8988T (cell line): ENCODE measurements around the gene MOGAT2.
"Not testable (repeated sequence)": the region's sequence is repeated elsewhere in the genome, so short reads cannot be mapped to it uniquely, and the experiment has no call there.

ENCODE experiments used
- DNase-seq: peaks from one replicate; pipeline ENCODE4 v3.0.0; 2011

The MOGAT2 gene

GRCh38 chr11:75719340-75720239 lies 2.0 kb downstream of the MOGAT2 start:
- DNase-seq: no peak

GRCh38 chr11:75720639-75721038 lies 3.0 kb downstream of the MOGAT2 start:
- DNase-seq: no peak

DNA sequence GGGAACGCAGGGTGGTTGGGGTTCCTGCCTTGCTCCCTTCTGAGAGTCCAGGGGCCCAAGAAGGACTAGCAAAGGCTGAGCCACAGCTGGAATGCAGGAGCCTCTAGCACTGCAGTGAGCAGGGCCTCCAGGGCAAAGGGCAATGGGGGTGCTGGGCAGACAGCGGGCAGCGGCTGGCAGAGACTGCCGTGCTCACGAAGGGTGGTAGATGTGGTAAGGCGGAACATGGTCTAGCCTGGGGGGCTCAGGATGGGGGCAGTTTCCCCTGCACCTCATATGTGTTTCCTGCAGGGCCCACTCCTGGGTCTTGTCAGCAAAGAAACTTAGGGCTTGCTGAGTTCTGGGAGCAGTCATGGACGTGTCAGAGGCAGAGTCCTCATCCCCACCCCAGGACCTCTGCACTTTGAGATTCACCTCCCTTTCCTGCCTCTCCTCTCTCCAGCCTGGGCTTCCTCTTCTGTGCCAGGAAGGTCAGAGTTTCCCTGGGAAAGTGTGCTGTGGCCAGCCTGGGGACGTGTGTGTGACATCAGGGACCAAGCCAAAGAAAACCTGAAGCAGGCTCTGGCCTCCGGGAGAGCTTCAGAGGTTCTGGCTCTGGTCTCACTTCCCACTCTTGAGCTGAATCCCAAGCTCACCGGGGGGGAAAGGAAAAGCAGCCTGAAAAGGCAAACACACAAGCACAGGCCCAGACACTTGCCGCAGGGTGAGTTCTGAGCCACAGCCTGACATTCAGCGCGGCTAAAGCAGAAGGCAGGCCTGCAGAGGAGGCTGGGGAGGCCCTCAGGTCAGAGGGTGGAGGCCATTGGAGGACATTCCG lies 4.4 kb downstream of the MOGAT2 start:
- no peak for DNase-seq

DNA sequence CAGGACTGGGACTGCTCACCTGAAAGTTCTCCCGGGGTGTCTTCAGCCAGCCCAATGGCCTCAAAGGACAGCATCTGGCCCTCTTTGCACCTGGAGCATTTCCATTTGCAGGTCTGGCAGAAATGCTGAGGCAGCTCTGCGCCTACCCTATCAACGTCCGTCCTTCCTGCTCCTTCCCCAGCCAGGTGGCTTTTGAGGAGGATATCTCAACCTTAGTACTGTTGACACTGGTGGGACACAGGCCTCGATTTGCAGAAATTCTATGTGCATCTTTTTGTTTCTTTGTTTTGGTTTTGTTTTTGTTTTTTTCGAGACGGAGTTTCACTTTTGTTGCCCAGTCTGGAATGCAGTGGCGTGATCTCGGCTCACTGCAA lies 5.0 kb downstream of the MOGAT2 start:
- DNase-seq: no peak

GRCh38 chr11:75725547-75726320 lies 8.1 kb downstream of the MOGAT2 start:
- DNase-seq: no peak

GRCh38 chr11:75728992-75729391 lies 11.4 kb downstream of the MOGAT2 start:
- no peak for DNase-seq

DNA sequence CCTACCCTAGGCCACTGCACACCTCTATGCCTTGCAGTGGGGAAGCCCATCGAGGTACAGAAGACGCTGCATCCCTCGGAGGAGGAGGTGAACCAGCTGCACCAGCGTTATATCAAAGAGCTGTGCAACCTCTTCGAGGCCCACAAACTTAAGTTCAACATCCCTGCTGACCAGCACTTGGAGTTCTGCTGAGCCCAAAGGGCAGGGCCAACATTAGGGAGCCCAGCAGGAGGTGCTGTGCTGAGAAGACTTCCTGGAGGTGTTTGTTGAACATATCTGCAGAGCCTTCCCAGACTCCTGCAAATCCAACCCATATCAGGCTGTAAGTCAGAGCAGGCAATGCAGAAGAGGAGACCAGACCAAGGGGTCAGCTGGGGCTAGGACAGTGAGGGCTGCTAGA lies 13.5 kb downstream of the MOGAT2 start:
- no peak for DNase-seq

DNA sequence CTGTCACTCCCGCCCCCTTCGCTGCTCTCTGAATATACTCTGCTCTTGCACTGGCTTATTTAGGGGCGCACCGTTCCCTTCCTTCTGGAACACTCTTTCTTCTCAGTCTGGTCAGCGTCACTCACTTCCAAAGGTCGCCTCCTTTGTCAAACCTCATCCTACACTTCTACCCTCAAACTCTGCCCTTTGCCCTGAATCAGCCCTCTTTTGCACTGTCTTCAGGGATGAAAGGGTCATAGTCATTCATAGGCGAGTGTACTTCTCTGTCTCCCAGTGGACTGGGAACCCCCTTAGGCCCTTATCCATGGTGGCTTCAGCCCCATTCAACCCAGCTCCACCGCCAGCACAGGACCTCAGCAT lies 15.4 kb downstream of the MOGAT2 start:
- DNase-seq: no peak

DNA sequence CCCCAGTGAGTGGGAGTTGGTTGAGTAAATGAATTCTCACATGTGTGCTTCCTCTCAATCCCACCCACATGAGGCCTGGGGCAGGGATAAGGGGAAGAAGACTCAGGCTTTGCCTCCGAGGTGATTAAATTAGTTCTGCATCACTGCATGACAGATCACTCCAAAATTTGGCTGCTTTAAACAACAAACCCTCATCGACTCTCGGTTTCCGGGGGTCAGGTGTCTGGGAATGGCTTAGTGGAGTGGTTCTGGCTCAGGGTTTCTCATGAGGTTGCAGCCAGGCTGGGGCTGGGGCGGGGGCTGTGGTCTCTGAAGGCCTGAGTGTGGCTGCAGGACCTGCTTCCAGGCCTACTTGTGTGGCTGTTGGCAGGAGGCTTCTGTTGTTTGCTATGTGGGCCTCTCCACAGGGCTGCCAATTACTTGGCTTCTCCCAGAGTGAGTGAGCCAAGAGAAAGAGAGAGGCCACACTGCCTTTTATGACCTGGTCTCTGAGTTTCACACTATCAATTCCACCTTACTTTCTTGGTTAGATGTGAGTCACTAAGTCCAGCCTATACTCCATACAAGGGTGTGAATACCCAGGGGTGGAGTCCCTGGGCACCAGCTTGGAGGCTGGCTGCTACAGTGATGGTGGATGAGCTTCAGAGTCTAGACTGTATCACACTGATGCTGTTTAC lies 15.9 kb downstream of the MOGAT2 start:
- no peak for DNase-seq

DNA sequence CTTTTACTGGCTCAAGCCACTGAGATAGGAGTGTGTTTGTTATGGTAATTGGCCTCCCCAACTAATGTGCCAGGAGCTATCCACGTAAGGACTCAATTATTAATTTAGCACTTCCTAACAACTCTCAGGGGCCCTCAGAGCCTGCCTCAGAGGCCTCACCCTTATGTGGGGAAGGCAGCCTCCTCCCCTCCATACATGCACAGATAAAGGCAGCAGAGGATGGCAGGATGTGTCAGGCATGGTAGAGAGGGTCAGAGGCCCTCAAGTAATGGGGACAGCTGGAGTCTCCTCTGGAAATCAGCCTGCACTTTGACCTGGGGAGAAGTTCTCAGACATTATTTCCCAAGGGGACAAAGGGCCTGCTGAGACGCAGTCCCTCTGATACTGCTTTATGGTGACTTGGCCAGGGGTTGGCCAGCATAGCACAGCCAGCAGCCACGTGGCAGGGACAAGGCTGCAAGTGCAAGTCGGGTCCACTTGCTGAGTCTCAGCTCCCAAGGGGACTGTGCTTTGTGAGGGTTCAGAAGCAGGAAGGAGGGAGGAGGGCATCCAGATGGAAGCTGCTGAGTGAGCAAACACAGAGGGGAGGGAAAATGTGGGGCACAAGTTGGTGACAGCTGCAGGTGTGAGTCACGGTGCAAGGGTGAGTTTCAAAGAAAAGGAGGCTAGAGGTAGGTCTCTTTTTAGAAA lies 17.0 kb downstream of the MOGAT2 start:
- DNase-seq: no peak

GRCh38 chr11:75735181-75735845 lies 17.7 kb downstream of the MOGAT2 start:
- DNase-seq: no peak

- no peak for DNase-seq
These were observed 19.7 kb downstream of the MOGAT2 start for GRCh38 chr11:75737314-75737713.

DNA sequence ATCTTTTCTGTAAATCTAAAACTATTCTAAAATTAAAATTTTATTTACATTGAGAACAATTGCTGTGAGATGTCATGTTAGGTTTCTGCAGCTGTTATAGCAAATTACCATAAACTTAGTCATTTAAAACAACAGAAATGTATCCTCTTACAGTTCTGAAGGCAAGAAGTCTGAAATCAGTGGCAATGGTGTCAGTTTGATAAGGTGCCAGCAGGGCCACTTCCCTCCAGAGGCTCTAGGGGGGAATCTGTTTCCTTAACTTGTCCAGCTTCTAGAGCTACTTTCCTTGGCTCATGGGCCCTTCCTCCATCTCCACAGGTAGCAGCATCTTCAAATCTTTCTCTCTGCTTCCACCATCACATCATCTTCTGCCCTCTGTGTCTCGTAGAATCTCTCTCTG lies 23.0 kb downstream of the MOGAT2 start:
- no peak for DNase-seq

- not testable (repeated sequence) for DNase-seq
These were observed 25.5 kb downstream of the MOGAT2 start for GRCh38 chr11:75743159-75743558.

- DNase-seq: no peak
These were observed 26.3 kb downstream of the MOGAT2 start for GRCh38 chr11:75743711-75744563.

- no peak for DNase-seq
These were observed 28.2 kb downstream of the MOGAT2 start for GRCh38 chr11:75745807-75746206.

DNA sequence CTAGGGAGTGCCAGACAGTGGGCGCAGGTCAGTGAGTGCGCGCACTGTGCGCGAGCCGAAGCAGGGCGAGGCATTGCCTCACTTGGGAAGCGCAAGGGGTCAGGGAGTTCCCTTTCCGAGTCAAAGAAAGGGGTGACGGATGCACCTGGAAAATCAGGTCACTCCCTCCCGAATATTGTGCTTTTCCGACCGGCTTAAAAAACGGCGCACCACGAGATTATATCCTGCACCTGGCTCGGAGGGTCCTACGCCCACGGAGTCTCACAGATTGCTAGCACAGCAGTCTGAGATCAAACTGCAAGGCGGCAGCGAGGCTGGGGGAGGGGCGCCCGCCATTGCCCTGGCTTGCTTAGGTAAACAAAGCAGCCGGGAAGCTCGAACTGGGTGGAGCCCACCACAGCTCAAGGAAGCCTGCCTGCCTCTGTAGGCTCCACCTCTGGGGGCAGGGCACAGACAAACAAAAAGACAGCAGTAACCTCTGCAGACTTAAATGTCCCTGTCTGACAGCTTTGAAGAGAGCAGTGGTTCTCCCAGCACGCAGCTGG lies 31.2 kb downstream of the MOGAT2 start:
- not testable (repeated sequence) for DNase-seq

DNA sequence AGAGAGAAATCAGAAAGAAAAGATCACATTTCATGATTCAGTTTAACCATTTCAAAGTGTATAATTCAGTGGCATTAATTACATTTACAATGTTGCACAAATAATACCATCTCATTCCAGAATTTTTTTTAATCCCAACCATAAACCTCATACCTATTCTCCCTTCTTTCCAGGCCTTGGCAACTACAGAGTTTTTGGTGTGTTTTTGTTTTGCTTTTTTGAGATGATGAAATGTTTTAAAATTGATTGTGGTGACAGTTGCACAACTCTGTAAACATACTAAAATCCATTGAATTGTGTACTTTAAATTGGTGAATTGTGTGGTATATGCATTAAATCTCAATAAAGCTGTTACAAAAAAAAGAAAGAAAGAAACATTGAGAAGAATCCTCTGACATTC lies 37.3 kb downstream of the MOGAT2 start:
- DNase-seq: not testable (repeated sequence)

GRCh38 chr11:75757651-75758050 lies 40.0 kb downstream of the MOGAT2 start:
- no peak for DNase-seq

GRCh38 chr11:75759832-75760231 lies 42.2 kb downstream of the MOGAT2 start:
- no peak for DNase-seq
